Natural killer cell (primary cell): ENCODE data around the gene CHI3L1. TPM values are rescaled to one million over a fixed set of nuclear protein-coding genes. Genes with fewer than 3 reads are reported as not detected.

ENCODE experiments used
- ATAC-seq, 3 donors: fragments of 150-1000 bp in 2 of 3; fragments of 200-7000 bp in 1 of 3; cut with Tn5 transposase; 1 replicate in 1 of 3; 2 replicates in 2 of 3; pipeline ENCODE4 v1.10.0; 2021; ENCODE audit warnings: mild to moderate bottlenecking in 2 of 3, moderate library complexity in 2 of 3
- DNase-seq, 2 donors: peaks; one replicate each; pipeline versions ENCODE4 v3.0.0 to v3.0.0-alpha.2; 2013 to 2021; ENCODE audit warnings: mixed read lengths in 1 of 2
- H3K27ac ChIP-seq: one replicate; pipeline ENCODE4 v1.5.1; 2013; ENCODE audit warnings: mild to moderate bottlenecking, low read length
- H3K27me3 ChIP-seq: one replicate; pipeline ENCODE4 v1.6.1; 2013; ENCODE audit warnings: low read length; ENCODE audit not compliant: control insufficient read depth, insufficient read depth
- H3K36me3 ChIP-seq: one replicate; pipeline ENCODE4 v1.6.1; 2013; ENCODE audit warnings: low read length; ENCODE audit not compliant: control insufficient read depth, insufficient read depth
- H3K4me1 ChIP-seq: one replicate; pipeline ENCODE4 v1.6.1; 2013; ENCODE audit warnings: low read length; ENCODE audit not compliant: control insufficient read depth, insufficient read depth
- H3K4me3 ChIP-seq: one replicate; pipeline ENCODE4 v1.5.1; 2013; ENCODE audit warnings: low read length
- H3K9me3 ChIP-seq: one replicate; pipeline ENCODE4 v1.6.1; 2013; ENCODE audit warnings: low read length; ENCODE audit not compliant: control insufficient read depth, insufficient read depth
- H3K27ac Mint-ChIP-seq, 2 donors: one replicate each; pipeline ENCODE4 v1.8.0; 2022; ENCODE audit warnings: mild to moderate bottlenecking in 2 of 2, mixed read lengths in 2 of 2, moderate library complexity in 1 of 2
- H3K27me3 Mint-ChIP-seq, 2 donors: one replicate each; pipeline ENCODE4 v1.8.0; 2022; ENCODE audit warnings: low read depth in 2 of 2, mixed read lengths in 2 of 2
- H3K36me3 Mint-ChIP-seq: one replicate; pipeline ENCODE4 v1.8.0; 2022; ENCODE audit warnings: mixed read lengths
- H3K4me1 Mint-ChIP-seq, 2 donors: one replicate each; pipeline ENCODE4 v1.8.0; 2022; ENCODE audit warnings: mixed read lengths in 2 of 2
- H3K4me3 Mint-ChIP-seq: one replicate; pipeline ENCODE4 v1.8.0; 2022; ENCODE audit warnings: mild to moderate bottlenecking, moderate library complexity, mixed read lengths
- H3K9me3 Mint-ChIP-seq, 2 donors: one replicate each; pipeline ENCODE4 v1.8.0; 2022; ENCODE audit warnings: mixed read lengths in 2 of 2
- CTCF ChIP-seq: fragments of 200-600 bp; IDR thresholded peaks from one replicate; pipeline ENCODE4 v1.8.0; 2022; ENCODE audit warnings: antibody characterized with exemption
- WGBS: methylation state at CpG from one replicate; pipeline ENCODE4 v1.1.7; 2013; ENCODE audit warnings: missing lambda C conversion rate; ENCODE audit not compliant: insufficient coverage; 5-methylcytosine and 5-hydroxymethylcytosine counted together
- intact Hi-C: fragments of 100-400 bp; cut with micrococcal nuclease; formaldehyde crosslinking; loops from one replicate; pipeline ENCODE4 v1.14.2; 2022
- total RNA-seq, 4 donors: library from RNA; stranded (reverse); fragments of 120-200 nt in 1 of 4; gene quantifications; one replicate each; pipeline versions ENCODE4 v1.2.3 to v1.2.4, GENCODE V29; 2013 to 2022

The CHI3L1 gene
- total RNA-seq, 3 donors from 2014 or later (not counting 1 experiment from before 2014, with no cell fraction given): 1.0 TPM; not detected in 2

- no peaks in the 10 kb centered on the region for H3K36me3 Mint-ChIP-seq
These were observed 4.7 kb downstream of the CHI3L1 start for GRCh38 chr1:203181586-203182386.

GRCh38 chr1:203180611-203181330, 5.7 kb downstream of the CHI3L1 start:
- TF ChIP-seq CTCF: no peak
- 79% methylated on average over 10 of the region's 11 CpGs for WGBS
- no peak overlapping the region for H3K4me3 ChIP-seq
- Mint-ChIP-seq H3K4me1 (no peaks in the 10 kb centered on the region), H3K27ac (no peak overlapping the region), H3K4me3 (no peak overlapping the region), H3K27me3 (no peaks in the 10 kb centered on the region), H3K36me3 (no peaks in the 10 kb centered on the region), H3K9me3 (no peaks in the 10 kb centered on the region)
- no peak overlapping the region for H3K27ac ChIP-seq
- H3K36me3 ChIP-seq: no peaks in the 10 kb centered on the region
- no peak for ATAC-seq
- DNase-seq: no peak
- no peaks in the 10 kb centered on the region for H3K9me3 ChIP-seq
- H3K4me1 ChIP-seq: peaks cover 6% of the 10 kb centered on the region
- no peaks in the 10 kb centered on the region for H3K27me3 ChIP-seq
- intact Hi-C loops: no loop called here

More at GRCh38 chr1:203181586-203182386, 4.7 kb downstream of the CHI3L1 start:
- Mint-ChIP-seq H3K4me1 (peaks cover 0 to 3% of the 10 kb centered on the region in 2 donors), H3K4me3 (no peak overlapping the region), H3K27ac (no peak overlapping the region), H3K27me3 (no peaks in the 10 kb centered on the region), H3K9me3 (no peaks in the 10 kb centered on the region)
- no peak for TF ChIP-seq CTCF
- Histone ChIP-seq H3K9me3 (no peaks in the 10 kb centered on the region), H3K27ac (no peak overlapping the region), H3K4me1 (no peaks in the 10 kb centered on the region), H3K4me3 (no peak overlapping the region), H3K36me3 (no peaks in the 10 kb centered on the region), H3K27me3 (no peaks in the 10 kb centered on the region)
- intact Hi-C loops: no loop called here
- 68% methylated on average over 7 of the region's 10 CpGs for WGBS
- no peak for DNase-seq
- no peak for ATAC-seq

- H3K27ac ChIP-seq: no peak overlapping the region
- Mint-ChIP-seq H3K4me3 (no peak overlapping the region), H3K9me3 (no peaks in the 10 kb centered on the region), H3K36me3 (no peaks in the 10 kb centered on the region), H3K27me3 (no peaks in the 10 kb centered on the region), H3K27ac (no peak overlapping the region), H3K4me1 (no peaks in the 10 kb centered on the region)
- H3K27me3 ChIP-seq: no peaks in the 10 kb centered on the region
- no peak overlapping the region for H3K4me3 ChIP-seq
- no peak for TF ChIP-seq CTCF
- no peaks in the 10 kb centered on the region for H3K36me3 ChIP-seq
- no peaks in the 10 kb centered on the region for H3K9me3 ChIP-seq
- 93% methylated on average over 10 of the region's 10 CpGs for WGBS
- no peak for DNase-seq
- intact Hi-C loops: no loop called here
- ATAC-seq: no peak
- peaks cover 6% of the 10 kb centered on the region for H3K4me1 ChIP-seq
These were observed 6.9 kb downstream of the CHI3L1 start for GRCh38 chr1:203179667-203180005.
